HepG2 (cell line): ENCODE measurements around the gene NDUFS2. TPM values are rescaled to one million over a fixed set of nuclear protein-coding genes. Genes with fewer than 3 reads are reported as not detected.

Experiments
- BCL6 ChIP-seq: IDR thresholded peaks from 2 replicates; pipeline ENCODE4 v1.6.1; 2016; ENCODE audit warnings: missing genetic modification reagents, missing compliant biosample characterization
- E2F2 ChIP-seq: sonication (generic); formaldehyde crosslinking; IDR thresholded peaks from 2 replicates; pipeline ENCODE4 v1.4.0; 2020; ENCODE audit warnings: missing genetic modification reagents, borderline replicate concordance
- FOXA3 ChIP-seq: IDR thresholded peaks from 2 replicates; pipeline ENCODE4 v1.6.1; 2016; ENCODE audit warnings: missing genetic modification reagents, missing compliant biosample characterization
- HIC2 ChIP-seq: sonication (generic); formaldehyde crosslinking; IDR thresholded peaks from 2 replicates; pipeline ENCODE4 v1.9.0; 2022; ENCODE audit warnings: low read depth, missing genetic modification reagents
- HMGXB4 ChIP-seq, 2 experiments: sonication (generic) in 1 of 2; formaldehyde crosslinking in 1 of 2; IDR thresholded peaks; 2 replicates each; pipeline versions ENCODE4 v1.4.0 to v1.6.1; 2018 to 2020; ENCODE audit warnings: missing genetic modification reagents in 2 of 2, borderline replicate concordance in 1 of 2, low read depth in 1 of 2, mild to moderate bottlenecking in 1 of 2, missing biosample characterization in 1 of 2
- KDM6A ChIP-seq: IDR thresholded peaks from 2 replicates; pipeline ENCODE4 v1.6.1; 2016; ENCODE audit warnings: low read depth
- MEF2D ChIP-seq: sonication (generic); formaldehyde crosslinking; IDR thresholded peaks from 2 replicates; pipeline ENCODE4 v1.5.1; 2020; ENCODE audit warnings: mild to moderate bottlenecking, missing genetic modification reagents
- NR2F1 ChIP-seq, 2 experiments: fragments of 450-650 bp in 1 of 2; formaldehyde crosslinking in 1 of 2; IDR thresholded peaks; 2 replicates each; pipeline versions ENCODE4 v1.5.0 to v1.6.1; 2016 to 2020; ENCODE audit warnings: mild to moderate bottlenecking in 1 of 2, missing compliant biosample characterization in 1 of 2, missing genetic modification reagents in 1 of 2, moderate library complexity in 1 of 2
- RXRA ChIP-seq: sonication (generic); formaldehyde crosslinking; IDR thresholded peaks from 2 replicates; pipeline ENCODE4 v1.5.1; 2020; ENCODE audit warnings: missing genetic modification reagents
- SAP130 ChIP-seq: IDR thresholded peaks from 2 replicates; pipeline ENCODE4 v1.6.1; 2016; ENCODE audit warnings: low read depth
- SP4 ChIP-seq: sonication (generic); formaldehyde crosslinking; IDR thresholded peaks from 2 replicates; pipeline ENCODE4 v1.8.1; 2023; ENCODE audit warnings: mild to moderate bottlenecking, missing genetic modification reagents
- ZNF136 ChIP-seq: sonication (generic); formaldehyde crosslinking; IDR thresholded peaks from 2 replicates; pipeline ENCODE4 v1.8.1; 2022; ENCODE audit warnings: low read depth, mild to moderate bottlenecking, moderate library complexity, missing genetic modification reagents
- polyA plus RNA-seq, 8 experiments: library from polyadenylated mRNA; depleted of rRNA in 3 of 8; stranded (reverse) in 7 of 8; unstranded in 1 of 8; fragments of >200 nt; fragmentation: Illumina TruSeq in 4 of 8; extraction: Trizol in 4 of 8; gene quantifications; 2 replicates each; pipeline versions ENCODE4 v1.2.1 to v1.2.3, GENCODE V29; 2011 to 2016; ENCODE audit warnings: low read depth in 4 of 8, missing spikeins in 1 of 8, mixed read lengths in 1 of 8; ENCODE audit not compliant: insufficient read depth in 1 of 8
- total RNA-seq, 5 experiments: library from RNA; depleted of rRNA; stranded (reverse); fragments of >200 nt; fragmentation: Illumina TruSeq; extraction: Trizol; gene quantifications; 2 replicates each; pipeline ENCODE4 v1.2.3, GENCODE V29; 2016; ENCODE audit warnings: low read depth in 1 of 5
- TF ChIP-seq, protein P1 (sequence below): IDR thresholded peaks from 2 replicates; pipeline ENCODE4 v1.6.1; 2016; ENCODE audit warnings: low read depth, missing genetic modification reagents, missing compliant biosample characterization
- TF ChIP-seq, protein P2 (sequence below): sonication (generic); formaldehyde crosslinking; IDR thresholded peaks from 2 replicates; pipeline ENCODE4 v1.5.1; 2020; ENCODE audit warnings: mild to moderate bottlenecking, missing genetic modification reagents, moderate library complexity

Gene NDUFS2
- total and polyA plus RNA-seq, 2 of the 13 experiments (the other 11 are each of a cell fraction or from before 2014, with no cell fraction given), result 89.9 to 118 TPM

DNA sequence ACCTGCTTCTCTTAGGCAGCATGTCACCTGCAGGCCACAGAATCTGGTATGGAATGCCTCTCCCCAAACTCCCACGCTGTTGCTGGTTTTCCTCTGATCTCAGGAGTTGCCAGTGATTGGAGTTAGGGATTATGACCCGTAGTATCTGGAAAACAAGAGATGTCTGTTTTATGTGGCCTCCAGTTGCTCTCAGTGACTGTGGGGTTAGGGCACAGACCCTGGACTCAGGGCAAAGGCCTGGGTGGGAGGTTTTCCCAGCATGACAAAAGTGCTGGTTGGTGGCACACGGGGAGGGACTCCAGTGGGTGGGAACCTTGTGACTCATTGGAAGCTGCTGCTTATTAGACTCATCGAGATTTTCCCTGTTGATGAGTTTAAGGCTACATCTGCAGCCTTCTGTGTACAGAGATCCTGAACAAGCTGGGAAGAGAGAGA lies 35.9 kb downstream of the NDUFS2 start, which contains the start of gene NR1I3 (continued):
- no peak for TF ChIP-seq E2F2 (CRISPR knock-in tag)
- TF ChIP-seq, protein P1, sequence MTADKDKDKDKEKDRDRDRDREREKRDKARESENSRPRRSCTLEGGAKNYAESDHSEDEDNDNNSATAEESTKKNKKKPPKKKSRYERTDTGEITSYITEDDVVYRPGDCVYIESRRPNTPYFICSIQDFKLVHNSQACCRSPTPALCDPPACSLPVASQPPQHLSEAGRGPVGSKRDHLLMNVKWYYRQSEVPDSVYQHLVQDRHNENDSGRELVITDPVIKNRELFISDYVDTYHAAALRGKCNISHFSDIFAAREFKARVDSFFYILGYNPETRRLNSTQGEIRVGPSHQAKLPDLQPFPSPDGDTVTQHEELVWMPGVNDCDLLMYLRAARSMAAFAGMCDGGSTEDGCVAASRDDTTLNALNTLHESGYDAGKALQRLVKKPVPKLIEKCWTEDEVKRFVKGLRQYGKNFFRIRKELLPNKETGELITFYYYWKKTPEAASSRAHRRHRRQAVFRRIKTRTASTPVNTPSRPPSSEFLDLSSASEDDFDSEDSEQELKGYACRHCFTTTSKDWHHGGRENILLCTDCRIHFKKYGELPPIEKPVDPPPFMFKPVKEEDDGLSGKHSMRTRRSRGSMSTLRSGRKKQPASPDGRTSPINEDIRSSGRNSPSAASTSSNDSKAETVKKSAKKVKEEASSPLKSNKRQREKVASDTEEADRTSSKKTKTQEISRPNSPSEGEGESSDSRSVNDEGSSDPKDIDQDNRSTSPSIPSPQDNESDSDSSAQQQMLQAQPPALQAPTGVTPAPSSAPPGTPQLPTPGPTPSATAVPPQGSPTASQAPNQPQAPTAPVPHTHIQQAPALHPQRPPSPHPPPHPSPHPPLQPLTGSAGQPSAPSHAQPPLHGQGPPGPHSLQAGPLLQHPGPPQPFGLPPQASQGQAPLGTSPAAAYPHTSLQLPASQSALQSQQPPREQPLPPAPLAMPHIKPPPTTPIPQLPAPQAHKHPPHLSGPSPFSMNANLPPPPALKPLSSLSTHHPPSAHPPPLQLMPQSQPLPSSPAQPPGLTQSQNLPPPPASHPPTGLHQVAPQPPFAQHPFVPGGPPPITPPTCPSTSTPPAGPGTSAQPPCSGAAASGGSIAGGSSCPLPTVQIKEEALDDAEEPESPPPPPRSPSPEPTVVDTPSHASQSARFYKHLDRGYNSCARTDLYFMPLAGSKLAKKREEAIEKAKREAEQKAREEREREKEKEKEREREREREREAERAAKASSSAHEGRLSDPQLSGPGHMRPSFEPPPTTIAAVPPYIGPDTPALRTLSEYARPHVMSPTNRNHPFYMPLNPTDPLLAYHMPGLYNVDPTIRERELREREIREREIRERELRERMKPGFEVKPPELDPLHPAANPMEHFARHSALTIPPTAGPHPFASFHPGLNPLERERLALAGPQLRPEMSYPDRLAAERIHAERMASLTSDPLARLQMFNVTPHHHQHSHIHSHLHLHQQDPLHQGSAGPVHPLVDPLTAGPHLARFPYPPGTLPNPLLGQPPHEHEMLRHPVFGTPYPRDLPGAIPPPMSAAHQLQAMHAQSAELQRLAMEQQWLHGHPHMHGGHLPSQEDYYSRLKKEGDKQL, result 0 out of 2 replicates have a peak, but pooled peaks have one; percentile 28
- TF ChIP-seq RXRA (CRISPR knock-in tag), result peak; percentile 94
- TF ChIP-seq BCL6, result 0 out of 2 replicates have a peak, but pooled peaks have one; percentile 15
- TF ChIP-seq ZNF136 (CRISPR knock-in tag), result 0 out of 2 replicates have a peak, but pooled peaks have one; percentile 67
- peak in 1 of 2 experiments; percentile 83; a peak in 2 of 4 replicates for TF ChIP-seq NR2F1 (CRISPR knock-in tag; IDR thresholded peaks at IDR 0.05)
- TF ChIP-seq KDM6A (CRISPR knock-in tag), result peak; percentile 59; the same call in 1 of the 2 replicates
- 0 out of 2 replicates have a peak, but pooled peaks have one; percentile 38 for TF ChIP-seq SP4
- peak in 1 of 2 experiments; percentile 19; a peak in 1 of 4 replicates for TF ChIP-seq HMGXB4 (CRISPR knock-in tag; IDR thresholded peaks at IDR 0.05; ENCODE audit: borderline replicate concordance in 1 of 2, low read depth in 1 of 2)
- TF ChIP-seq, protein P2, sequence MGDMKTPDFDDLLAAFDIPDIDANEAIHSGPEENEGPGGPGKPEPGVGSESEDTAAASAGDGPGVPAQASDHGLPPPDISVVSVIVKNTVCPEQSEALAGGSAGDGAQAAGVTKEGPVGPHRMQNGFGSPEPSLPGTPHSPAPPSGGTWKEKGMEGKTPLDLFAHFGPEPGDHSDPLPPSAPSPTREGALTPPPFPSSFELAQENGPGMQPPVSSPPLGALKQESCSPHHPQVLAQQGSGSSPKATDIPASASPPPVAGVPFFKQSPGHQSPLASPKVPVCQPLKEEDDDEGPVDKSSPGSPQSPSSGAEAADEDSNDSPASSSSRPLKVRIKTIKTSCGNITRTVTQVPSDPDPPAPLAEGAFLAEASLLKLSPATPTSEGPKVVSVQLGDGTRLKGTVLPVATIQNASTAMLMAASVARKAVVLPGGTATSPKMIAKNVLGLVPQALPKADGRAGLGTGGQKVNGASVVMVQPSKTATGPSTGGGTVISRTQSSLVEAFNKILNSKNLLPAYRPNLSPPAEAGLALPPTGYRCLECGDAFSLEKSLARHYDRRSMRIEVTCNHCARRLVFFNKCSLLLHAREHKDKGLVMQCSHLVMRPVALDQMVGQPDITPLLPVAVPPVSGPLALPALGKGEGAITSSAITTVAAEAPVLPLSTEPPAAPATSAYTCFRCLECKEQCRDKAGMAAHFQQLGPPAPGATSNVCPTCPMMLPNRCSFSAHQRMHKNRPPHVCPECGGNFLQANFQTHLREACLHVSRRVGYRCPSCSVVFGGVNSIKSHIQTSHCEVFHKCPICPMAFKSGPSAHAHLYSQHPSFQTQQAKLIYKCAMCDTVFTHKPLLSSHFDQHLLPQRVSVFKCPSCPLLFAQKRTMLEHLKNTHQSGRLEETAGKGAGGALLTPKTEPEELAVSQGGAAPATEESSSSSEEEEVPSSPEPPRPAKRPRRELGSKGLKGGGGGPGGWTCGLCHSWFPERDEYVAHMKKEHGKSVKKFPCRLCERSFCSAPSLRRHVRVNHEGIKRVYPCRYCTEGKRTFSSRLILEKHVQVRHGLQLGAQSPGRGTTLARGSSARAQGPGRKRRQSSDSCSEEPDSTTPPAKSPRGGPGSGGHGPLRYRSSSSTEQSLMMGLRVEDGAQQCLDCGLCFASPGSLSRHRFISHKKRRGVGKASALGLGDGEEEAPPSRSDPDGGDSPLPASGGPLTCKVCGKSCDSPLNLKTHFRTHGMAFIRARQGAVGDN (CRISPR knock-in tag), result no peak; the same call in 1 of the 2 replicates
- TF ChIP-seq MEF2D (CRISPR knock-in tag), result peak; percentile 31; the same call in 1 of the 2 replicates
- TF ChIP-seq FOXA3 (CRISPR knock-in tag), result peak; percentile 48; the same call in 1 of the 2 replicates
- peak; percentile 63 for TF ChIP-seq SAP130 (CRISPR knock-in tag)
- TF ChIP-seq HIC2 (CRISPR knock-in tag), result peak; percentile 59; the same call in 1 of the 2 replicates
